Pons (tissue), 1 donor: Measurements from ENCODE around the gene NBL1.

Experiments
- DNase-seq: peaks from one replicate; pipeline ENCODE4 v3.0.0-alpha.2; 2016; ENCODE audit warnings: low spot score

Gene NBL1

DNA sequence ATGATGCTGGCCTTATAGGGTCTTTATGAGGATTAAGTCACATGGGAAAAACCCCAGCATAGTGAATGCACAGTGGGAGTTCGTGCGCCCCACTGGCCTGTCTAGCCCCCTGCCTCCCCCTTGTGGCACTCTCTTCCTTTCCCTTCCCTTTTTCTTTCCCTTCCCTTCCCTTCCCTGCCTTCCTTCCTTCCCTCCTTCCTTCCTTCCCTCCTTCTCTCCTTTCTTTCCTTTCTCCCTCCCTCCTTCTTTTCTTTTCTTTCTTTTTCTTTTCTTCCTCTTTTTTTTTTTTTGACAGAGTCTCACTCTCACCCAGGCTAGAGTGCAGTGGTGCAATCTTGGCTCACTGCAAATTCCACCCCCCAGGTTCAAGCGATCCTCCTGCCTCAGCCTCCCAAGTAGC, 59.2 kb downstream of the NBL1 start:
- no peak for DNase-seq

DNA sequence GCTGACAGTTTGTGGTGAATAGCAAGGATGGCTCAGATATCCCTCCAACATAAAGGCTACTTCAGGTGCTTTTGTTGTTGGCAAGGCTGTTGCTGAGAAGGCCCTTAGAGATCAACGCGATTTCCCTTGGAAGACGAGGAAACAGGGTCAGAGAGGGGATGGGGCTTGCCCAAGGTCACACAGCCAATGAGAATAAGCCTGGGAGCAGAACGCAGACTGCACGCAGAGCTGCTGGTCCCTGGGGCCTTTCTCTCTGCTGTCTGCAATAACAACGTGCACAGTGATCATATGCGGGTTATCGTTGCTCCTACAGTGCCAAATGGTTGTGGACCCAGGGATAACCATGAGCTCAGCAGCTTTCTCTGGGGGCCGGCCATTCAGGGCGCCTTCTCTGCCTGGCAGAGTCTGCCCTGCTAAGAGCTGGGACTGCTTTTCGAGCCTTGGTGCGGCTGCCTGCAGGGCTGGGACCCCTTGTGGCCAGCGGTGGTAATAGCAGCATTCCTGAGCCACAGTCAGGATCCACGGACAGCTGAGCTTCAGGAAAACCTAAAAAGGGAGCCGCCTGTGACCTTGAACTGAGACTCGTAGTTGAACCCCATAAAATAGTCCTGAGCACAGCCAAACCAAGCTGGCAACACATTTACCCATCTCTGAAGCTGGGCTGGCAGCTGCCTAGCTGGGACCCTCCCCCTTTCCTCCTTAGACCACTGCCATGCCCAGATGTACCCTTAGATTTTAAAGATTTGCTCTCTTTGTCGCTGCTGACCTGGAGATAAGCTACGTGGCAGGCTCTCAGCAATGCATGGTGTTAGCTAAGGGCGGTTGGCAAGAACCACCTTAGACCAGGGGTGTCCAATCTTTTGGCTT, 60.4 kb downstream of the NBL1 start:
- peak; percentile 44 for DNase-seq

DNA sequence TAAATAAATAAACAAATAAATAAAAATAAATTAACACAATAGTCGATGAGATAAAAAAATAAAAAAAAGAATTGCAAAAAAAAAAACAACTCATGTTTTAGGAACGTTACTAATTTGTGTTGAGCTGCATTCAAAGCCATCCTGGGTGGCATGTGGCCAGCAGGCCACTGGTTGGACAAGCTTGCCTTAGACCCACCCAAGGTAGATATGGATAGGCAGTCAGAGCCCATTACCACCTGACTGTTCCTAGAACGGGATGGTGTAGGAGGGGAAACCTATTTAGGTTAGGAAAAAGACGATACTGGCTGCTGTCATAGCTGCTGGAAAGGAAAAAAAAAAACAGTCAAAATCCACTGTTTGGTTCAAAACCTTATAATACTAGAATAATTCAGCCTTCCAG, 61.4 kb downstream of the NBL1 start:
- no peak for DNase-seq

DNA sequence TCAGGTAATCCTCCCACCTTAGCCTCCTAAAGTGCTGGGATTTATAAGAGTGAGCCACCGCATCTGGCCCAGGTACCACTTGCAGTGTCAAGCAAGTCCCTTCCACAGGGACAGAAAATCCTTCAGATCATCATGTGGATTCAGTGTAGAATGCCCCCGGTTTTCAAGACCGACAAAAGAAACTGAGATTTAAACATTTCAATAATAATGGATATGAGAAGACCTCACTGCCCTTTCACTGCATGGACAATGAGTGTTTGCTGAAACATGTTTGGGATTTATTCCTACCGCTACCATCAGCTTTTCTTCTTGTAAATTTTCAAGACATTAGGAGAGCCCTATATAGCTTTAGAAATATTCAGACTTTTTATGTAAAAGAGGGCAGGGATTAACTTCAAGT, 62.0 kb downstream of the NBL1 start:
- no peak for DNase-seq
